Osteocyte (in vitro differentiated cells): ENCODE results near the gene ARVCF. TPM values are rescaled to one million over a fixed set of nuclear protein-coding genes. Genes with fewer than 3 reads are reported as not detected.

ENCODE experiments used
- DNase-seq: peaks from one replicate; pipeline ENCODE4 v3.0.0; 2021; ENCODE audit warnings: mixed read lengths; ENCODE audit not compliant: unreplicated experiment; ENCODE audit errors: extremely low spot score
- H3K27ac Mint-ChIP-seq: one replicate; pipeline ENCODE4 v1.8.0; 2021; ENCODE audit warnings: mild to moderate bottlenecking, mixed read lengths; ENCODE audit not compliant: unreplicated experiment
- H3K27me3 Mint-ChIP-seq: one replicate; pipeline ENCODE4 v1.8.0; 2021; ENCODE audit warnings: mixed read lengths; ENCODE audit not compliant: unreplicated experiment
- H3K36me3 Mint-ChIP-seq: one replicate; pipeline ENCODE4 v1.8.0; 2021; ENCODE audit warnings: mixed read lengths; ENCODE audit not compliant: unreplicated experiment
- H3K4me1 Mint-ChIP-seq: one replicate; pipeline ENCODE4 v1.8.0; 2021; ENCODE audit warnings: mixed read lengths; ENCODE audit not compliant: unreplicated experiment
- H3K4me3 Mint-ChIP-seq: one replicate; pipeline ENCODE4 v1.8.0; 2021; ENCODE audit warnings: mild to moderate bottlenecking, moderate library complexity, mixed read lengths; ENCODE audit not compliant: unreplicated experiment
- H3K9me3 Mint-ChIP-seq: one replicate; pipeline ENCODE4 v1.8.0; 2021; ENCODE audit warnings: mixed read lengths; ENCODE audit not compliant: unreplicated experiment
- total RNA-seq: library from RNA; stranded (reverse); gene quantifications from 2 replicates; pipeline ENCODE4 v1.2.1, GENCODE V29; 2021
- TF ChIP-seq, protein P1 (sequence below): fragments of 200-600 bp; sonication (generic); IDR thresholded peaks from 2 replicates; pipeline ENCODE4 v1.5.0; 2021; ENCODE audit warnings: antibody characterized with exemption, mild to moderate bottlenecking, moderate library complexity

Gene ARVCF
- total RNA-seq, 1 donor from 2014 or later: 29.3 TPM

DNA sequence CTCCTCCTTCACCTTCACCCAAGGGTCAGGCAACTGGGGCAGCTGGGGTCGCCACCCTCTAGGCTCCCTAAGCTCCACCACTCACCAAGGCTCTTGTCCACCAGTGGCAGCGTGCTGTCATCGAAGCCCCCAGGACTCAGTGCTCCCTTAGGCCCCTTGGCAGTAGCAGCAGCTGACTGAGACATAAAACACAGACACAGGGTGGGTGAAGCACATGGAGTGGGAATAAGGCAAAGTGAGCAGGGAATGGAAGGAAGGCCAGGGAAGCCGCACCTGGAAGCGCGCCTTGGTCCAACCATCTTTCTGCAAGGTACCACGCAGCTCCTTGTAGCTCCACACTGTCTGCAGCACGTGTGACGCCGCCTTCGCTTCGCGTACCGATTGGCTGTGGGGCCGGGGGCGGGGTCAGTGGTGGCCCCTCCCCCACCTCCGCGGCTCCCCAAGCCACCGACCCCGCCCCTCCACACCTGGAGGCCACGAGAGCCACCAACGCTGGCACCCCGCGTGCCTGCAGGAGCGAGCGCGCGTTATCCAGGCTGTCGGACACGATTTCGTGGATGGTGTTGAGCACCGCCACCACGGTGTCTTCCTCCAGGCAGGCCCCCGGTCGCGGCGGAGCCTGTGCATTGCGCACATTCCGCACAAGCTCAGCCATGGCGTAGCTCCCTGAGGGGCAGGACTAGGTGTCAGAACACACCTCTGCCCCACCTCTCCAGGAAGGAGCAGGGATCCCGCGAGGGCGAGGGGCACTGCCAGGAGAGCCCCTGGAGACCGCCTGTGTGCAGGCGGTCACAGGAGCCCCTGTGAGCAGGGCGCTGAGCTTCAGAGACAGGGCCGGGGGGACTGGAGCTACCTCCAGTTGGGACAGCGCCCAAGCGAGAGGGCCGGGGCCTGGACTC, 43.7 kb downstream of the ARVCF start:
- H3K9me3 Mint-ChIP-seq: no peaks in the 10 kb centered on the region
- H3K4me3 Mint-ChIP-seq: no peak overlapping the region
- no peak overlapping the region for H3K27ac Mint-ChIP-seq

DNA sequence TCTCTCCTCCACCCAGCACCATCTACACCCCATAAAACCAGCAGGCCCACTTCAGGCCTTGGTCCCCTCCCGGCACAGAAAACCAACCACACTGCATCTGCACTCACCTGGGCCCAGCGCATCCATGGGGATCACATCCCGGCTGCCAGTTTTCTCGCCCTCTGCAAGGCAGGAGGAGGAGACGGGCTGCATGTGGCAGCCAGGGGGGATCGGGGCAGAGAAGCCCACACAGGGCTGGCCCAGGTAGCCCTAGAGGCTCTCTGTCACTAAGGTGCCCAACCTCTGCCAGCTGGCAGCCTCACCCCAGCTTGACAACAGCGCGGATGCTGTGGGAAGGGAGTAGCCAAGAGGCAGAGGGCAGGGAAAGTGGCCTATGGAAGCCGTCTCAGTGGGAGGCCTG, 44.4 kb downstream of the ARVCF start:
- H3K9me3 Mint-ChIP-seq: no peaks in the 10 kb centered on the region

More for the DNA sequence above, 43.7 kb downstream of the ARVCF start:
- peaks cover 5% of the 10 kb centered on the region for H3K36me3 Mint-ChIP-seq
- DNase-seq: no peak
- H3K27me3 Mint-ChIP-seq: no peaks in the 10 kb centered on the region
- TF ChIP-seq, protein P1, sequence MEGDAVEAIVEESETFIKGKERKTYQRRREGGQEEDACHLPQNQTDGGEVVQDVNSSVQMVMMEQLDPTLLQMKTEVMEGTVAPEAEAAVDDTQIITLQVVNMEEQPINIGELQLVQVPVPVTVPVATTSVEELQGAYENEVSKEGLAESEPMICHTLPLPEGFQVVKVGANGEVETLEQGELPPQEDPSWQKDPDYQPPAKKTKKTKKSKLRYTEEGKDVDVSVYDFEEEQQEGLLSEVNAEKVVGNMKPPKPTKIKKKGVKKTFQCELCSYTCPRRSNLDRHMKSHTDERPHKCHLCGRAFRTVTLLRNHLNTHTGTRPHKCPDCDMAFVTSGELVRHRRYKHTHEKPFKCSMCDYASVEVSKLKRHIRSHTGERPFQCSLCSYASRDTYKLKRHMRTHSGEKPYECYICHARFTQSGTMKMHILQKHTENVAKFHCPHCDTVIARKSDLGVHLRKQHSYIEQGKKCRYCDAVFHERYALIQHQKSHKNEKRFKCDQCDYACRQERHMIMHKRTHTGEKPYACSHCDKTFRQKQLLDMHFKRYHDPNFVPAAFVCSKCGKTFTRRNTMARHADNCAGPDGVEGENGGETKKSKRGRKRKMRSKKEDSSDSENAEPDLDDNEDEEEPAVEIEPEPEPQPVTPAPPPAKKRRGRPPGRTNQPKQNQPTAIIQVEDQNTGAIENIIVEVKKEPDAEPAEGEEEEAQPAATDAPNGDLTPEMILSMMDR: no peak
- H3K4me1 Mint-ChIP-seq: peaks cover 11% of the 10 kb centered on the region

DNA sequence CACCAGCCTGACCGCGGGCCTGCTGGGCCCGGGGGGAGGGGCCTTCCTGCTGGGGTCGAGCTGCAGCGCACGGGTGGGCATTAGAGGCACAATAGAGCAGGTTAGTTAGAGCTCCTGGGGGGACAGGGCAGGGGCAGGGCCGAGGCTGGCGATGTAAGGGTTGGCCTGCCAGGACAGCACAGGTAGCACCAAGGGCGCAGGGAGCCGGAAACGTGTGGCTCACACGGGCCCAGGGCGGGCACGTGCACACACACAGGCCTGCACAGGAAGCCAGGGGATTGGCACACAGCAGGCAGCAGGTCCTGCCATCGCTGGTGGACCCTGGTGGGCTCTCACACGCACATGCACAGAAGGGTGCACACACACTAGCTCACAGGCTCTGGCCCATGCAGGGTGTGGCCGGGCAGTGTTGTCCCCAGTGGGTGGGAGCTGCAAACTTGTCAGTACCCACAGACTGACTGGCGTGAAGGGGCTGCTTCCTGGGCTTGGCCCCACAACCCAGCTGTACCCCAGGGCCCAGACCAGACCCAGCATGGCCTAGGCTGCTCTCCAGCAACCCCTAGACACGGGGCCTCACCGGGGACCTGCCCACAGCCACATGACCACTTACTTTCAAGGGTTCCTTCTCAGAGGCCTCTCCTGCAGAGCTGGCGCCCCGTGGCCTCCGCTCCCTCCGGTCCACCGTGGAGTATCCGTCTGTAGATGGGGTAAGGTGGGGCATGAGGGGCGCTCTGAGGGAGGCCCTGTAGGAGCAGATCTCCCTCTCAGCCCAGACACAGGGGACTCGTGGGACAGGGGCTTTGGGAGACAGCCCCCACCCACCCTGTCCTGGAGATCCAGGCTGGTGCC, 45.1 kb downstream of the ARVCF start:
- Mint-ChIP-seq H3K36me3 (peaks cover 5% of the 10 kb centered on the region), H3K4me3 (no peak overlapping the region), H3K4me1 (peaks cover 11% of the 10 kb centered on the region), H3K27ac (no peak overlapping the region), H3K9me3 (no peaks in the 10 kb centered on the region), H3K27me3 (no peaks in the 10 kb centered on the region)
- no peak for DNase-seq
- TF ChIP-seq, protein P1: no peak

More for the DNA sequence above, 44.4 kb downstream of the ARVCF start:
- Mint-ChIP-seq H3K4me1 (peaks cover 11% of the 10 kb centered on the region), H3K4me3 (no peak overlapping the region), H3K27ac (no peak overlapping the region), H3K27me3 (no peaks in the 10 kb centered on the region), H3K36me3 (peaks cover 5% of the 10 kb centered on the region)
- DNase-seq: no peak
- TF ChIP-seq, protein P1: no peak

DNA sequence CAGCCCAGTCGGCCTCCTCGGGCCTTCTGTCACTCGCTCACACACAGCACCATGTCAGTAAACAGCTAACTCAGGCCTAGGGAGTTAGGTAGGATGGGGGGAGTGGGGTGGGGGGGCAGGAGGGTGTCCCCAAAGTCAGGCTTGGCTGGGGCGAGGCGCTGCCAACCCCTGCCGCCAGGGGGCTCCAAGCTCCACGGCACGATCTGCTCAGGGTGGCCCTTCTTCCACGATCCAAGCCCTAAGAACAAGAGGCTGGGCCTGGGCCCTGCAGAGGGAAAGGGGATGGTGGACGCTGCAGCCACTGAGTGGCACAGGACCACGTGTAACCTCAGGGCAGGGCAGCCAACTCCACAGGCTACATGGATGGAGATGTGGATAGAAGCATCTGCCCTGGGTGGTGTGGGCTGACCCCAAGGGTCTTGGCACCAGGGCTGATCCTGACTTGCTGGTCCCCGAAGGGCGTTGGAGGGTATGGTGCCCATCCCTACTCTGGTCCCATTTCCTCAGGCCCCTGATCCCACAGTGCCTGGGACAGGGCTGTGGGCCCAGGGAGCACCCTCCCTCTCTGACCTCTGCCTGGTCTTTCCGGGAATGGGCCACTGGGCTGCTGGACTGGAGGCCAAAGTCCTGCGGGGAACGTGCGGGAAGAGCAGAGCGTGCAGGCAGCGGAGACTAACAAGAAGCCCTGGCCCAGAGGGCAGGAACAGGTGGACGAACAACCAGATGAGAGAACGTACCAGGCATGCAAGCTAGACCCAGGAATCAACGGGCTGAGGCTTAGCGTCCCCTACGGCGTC, 45.9 kb downstream of the ARVCF start:
- H3K4me1 Mint-ChIP-seq: peaks cover 11% of the 10 kb centered on the region
- H3K27me3 Mint-ChIP-seq: no peaks in the 10 kb centered on the region
- no peak for DNase-seq
- no peak overlapping the region for H3K4me3 Mint-ChIP-seq
- H3K9me3 Mint-ChIP-seq: no peaks in the 10 kb centered on the region
- H3K27ac Mint-ChIP-seq: no peak overlapping the region
- TF ChIP-seq, protein P1: peak; percentile 96
- H3K36me3 Mint-ChIP-seq: peaks cover 7% of the 10 kb centered on the region
